H1 (cell line): ENCODE measurements around the gene SYMPK. TPM values are rescaled to one million over a fixed set of nuclear protein-coding genes. Genes with fewer than 3 reads are reported as not detected.

ENCODE experiments used
- CTCF ChIA-PET: fragments of 300-600 bp; sonication (Branson Sonifier 250); formaldehyde crosslinking; loops from one replicate; lab custom pipeline; 2021; ENCODE audit not compliant: partially characterized antibody; lab: Charles Lee
- POLR2A ChIA-PET: fragments of 300-600 bp; sonication (Branson Sonifier 250); formaldehyde crosslinking; loops from one replicate; lab custom pipeline; 2021; ENCODE audit warnings: inconsistent platforms; ENCODE audit not compliant: partially characterized antibody; lab: Charles Lee
- DNase-seq, 2 experiments: peaks; one replicate each; pipeline versions ENCODE4 v3.0.0 to v3.0.0-alpha.2; 2010 to 2022; ENCODE audit warnings: low spot score in 2 of 2, low read depth in 1 of 2, mixed read lengths in 1 of 2
- FAIRE-seq: peaks from 2 replicates; lab custom pipeline; 2011; peaks lifted over from hg19 to GRCh38; lab: Jason Lieb, UNC
- H2AFZ ChIP-seq: 2 replicates; pipeline ENCODE4 v1.8.1; 2012; ENCODE audit warnings: low read length, inconsistent platforms
- H2AK5ac ChIP-seq: 2 replicates; pipeline ENCODE4 v1.6.1; 2013; ENCODE audit warnings: low read depth, low read length
- H2BK120ac ChIP-seq: replicated peaks from 2 replicates; pipeline ENCODE3; 2013; ENCODE audit warnings: low read depth, low read length, inconsistent platforms
- H2BK12ac ChIP-seq: 2 replicates; pipeline ENCODE4 v1.6.1; 2013; ENCODE audit warnings: low read depth, low read length
- H2BK15ac ChIP-seq: 2 replicates; pipeline ENCODE4 v1.6.1; 2013; ENCODE audit warnings: low read length
- H2BK20ac ChIP-seq: 2 replicates; pipeline ENCODE4 v1.6.1; 2013; ENCODE audit warnings: low read length
- H2BK5ac ChIP-seq: 2 replicates; pipeline ENCODE4 v1.6.1; 2013; ENCODE audit warnings: low read depth, low read length
- H3K14ac ChIP-seq: 2 replicates; pipeline ENCODE4 v1.6.1; 2013; ENCODE audit warnings: inconsistent platforms; ENCODE audit not compliant: insufficient read length
- H3K18ac ChIP-seq: 2 replicates; pipeline ENCODE4 v1.6.1; 2013; ENCODE audit warnings: low read length; ENCODE audit errors: extremely low read depth
- H3K23ac ChIP-seq: 2 replicates; pipeline ENCODE4 v1.6.1; 2013; ENCODE audit warnings: inconsistent platforms; ENCODE audit not compliant: insufficient read length
- H3K23me2 ChIP-seq: 2 replicates; pipeline ENCODE4 v1.6.1; 2013; ENCODE audit warnings: low read depth, low read length
- H3K27ac ChIP-seq: 2 replicates; pipeline ENCODE4 v1.6.1; 2011; ENCODE audit warnings: low read depth, low read length, inconsistent platforms
- H3K27me3 ChIP-seq, 4 experiments: replicated peaks in 1 of 4; 1 replicate in 1 of 4; 2 replicates in 3 of 4; pipeline versions ENCODE4 v1.6.1 to v1.8.1; 2011 to 2013; ENCODE audit warnings: low read length in 3 of 4, mild to moderate bottlenecking in 3 of 4, inconsistent platforms in 2 of 4, mixed read lengths in 2 of 4, moderate library complexity in 1 of 4; ENCODE audit not compliant: control insufficient read depth in 3 of 4, insufficient read depth in 3 of 4; ENCODE audit errors: extremely low read depth in 1 of 4
- H3K36me3 ChIP-seq, 4 experiments: 2 replicates each; pipeline versions ENCODE4 v1.6.1 to v1.8.1; 2011 to 2013; ENCODE audit warnings: mild to moderate bottlenecking in 4 of 4, low read length in 3 of 4, moderate library complexity in 2 of 4, control low read depth in 1 of 4, inconsistent platforms in 1 of 4; ENCODE audit not compliant: insufficient read depth in 4 of 4, control insufficient read depth in 2 of 4
- H3K4ac ChIP-seq: replicated peaks from 2 replicates; pipeline ENCODE3; 2013; ENCODE audit warnings: low read length, low read depth, mixed read lengths, inconsistent platforms; ENCODE audit not compliant: insufficient read length
- H3K4me1 ChIP-seq, 4 experiments: replicated peaks in 1 of 4; 1 replicate in 1 of 4; 2 replicates in 3 of 4; pipeline versions ENCODE4 v1.6.1 to v1.8.1; 2011 to 2013; ENCODE audit warnings: low read length in 3 of 4, inconsistent platforms in 2 of 4, mixed read lengths in 1 of 4; ENCODE audit not compliant: insufficient read depth in 4 of 4, control insufficient read depth in 3 of 4
- H3K4me2 ChIP-seq, 2 experiments: 2 replicates each; pipeline versions ENCODE4 v1.6.1 to v1.8.1; 2011 to 2013; ENCODE audit warnings: low read depth in 2 of 2, low read length in 2 of 2, control low read depth in 1 of 2, inconsistent platforms in 1 of 2, mild to moderate bottlenecking in 1 of 2; ENCODE audit not compliant: insufficient read depth in 1 of 2
- H3K4me3 ChIP-seq, 4 experiments: fragments of 200-600, 300-600 bp in 1 of 4; sonication (generic), shearing (Covaris generic), sonication (Bioruptor Twin) in 1 of 4; 2 replicates each; pipeline versions ENCODE4 v1.5.1 to v1.8.1; 2011 to 2016; ENCODE audit warnings: low read length in 4 of 4, low read depth in 3 of 4, control low read depth in 2 of 4, inconsistent platforms in 2 of 4, mild to moderate bottlenecking in 2 of 4, mixed read lengths in 1 of 4, moderate library complexity in 1 of 4; ENCODE audit not compliant: insufficient read depth in 2 of 4; ENCODE audit errors: extremely low read depth in 1 of 4
- H3K56ac ChIP-seq: replicated peaks from 2 replicates; pipeline ENCODE3; 2013; ENCODE audit warnings: low read depth, mild to moderate bottlenecking, mixed read lengths, low read length, inconsistent platforms; ENCODE audit not compliant: insufficient read length
- H3K79me1 ChIP-seq: 2 replicates; pipeline ENCODE4 v1.6.1; 2013; ENCODE audit warnings: low read depth, low read length, control low read depth
- H3K79me2 ChIP-seq, 2 experiments: 2 replicates each; pipeline versions ENCODE4 v1.6.1 to v1.8.1; 2012 to 2013; ENCODE audit warnings: low read length in 2 of 2, mild to moderate bottlenecking in 2 of 2, inconsistent platforms in 1 of 2; ENCODE audit not compliant: insufficient read depth in 2 of 2, control insufficient read depth in 1 of 2
- H3K9ac ChIP-seq, 4 experiments: replicated peaks in 1 of 4; 1 replicate in 1 of 4; 2 replicates in 3 of 4; pipeline versions ENCODE4 v1.6.1 to v1.8.1; 2011 to 2013; ENCODE audit warnings: low read depth in 3 of 4, low read length in 3 of 4, control low read depth in 2 of 4, mild to moderate bottlenecking in 2 of 4, moderate library complexity in 2 of 4, inconsistent platforms in 1 of 4; ENCODE audit errors: extremely low read depth in 1 of 4
- H3K9me3 ChIP-seq, 2 experiments: 2 replicates each; pipeline versions ENCODE4 v1.6.1 to v1.8.1; 2012 to 2013; ENCODE audit warnings: mild to moderate bottlenecking in 2 of 2, moderate library complexity in 2 of 2, control low read depth in 1 of 2, inconsistent platforms in 1 of 2, low read depth in 1 of 2, low read length in 1 of 2, mixed read lengths in 1 of 2; ENCODE audit not compliant: insufficient read depth in 2 of 2
- H4K20me1 ChIP-seq, 2 experiments: replicated peaks in 1 of 2; 2 replicates each; pipeline versions ENCODE3 to v1.8.1; 2011 to 2013; ENCODE audit warnings: inconsistent platforms in 2 of 2, low read length in 2 of 2, mild to moderate bottlenecking in 1 of 2; ENCODE audit not compliant: insufficient read depth in 2 of 2, control insufficient read depth in 1 of 2
- H4K5ac ChIP-seq: 2 replicates; pipeline ENCODE4 v1.6.1; 2013; ENCODE audit warnings: low read length, low read depth, mixed read lengths, inconsistent platforms; ENCODE audit not compliant: insufficient read length
- H4K8ac ChIP-seq: 2 replicates; pipeline ENCODE4 v1.8.0; 2013; ENCODE audit warnings: mild to moderate bottlenecking, moderate library complexity, low read length, inconsistent platforms; ENCODE audit not compliant: insufficient read depth; ENCODE audit errors: extremely low read depth
- H4K91ac ChIP-seq: replicated peaks from 2 replicates; pipeline ENCODE3; 2013; ENCODE audit warnings: low read length, mixed read lengths, inconsistent platforms; ENCODE audit not compliant: insufficient read length
- CTCF ChIP-seq, 3 experiments: IDR thresholded peaks; 1 replicate in 2 of 3; 2 replicates in 1 of 3; pipeline versions ENCODE4 v1.5.1 to v1.6.1; 2011; ENCODE audit warnings: low read length in 3 of 3, mild to moderate bottlenecking in 3 of 3, inconsistent platforms in 2 of 3, low read depth in 1 of 3, moderate library complexity in 1 of 3; ENCODE audit not compliant: insufficient read depth in 1 of 3; ENCODE audit errors: control extremely low read depth in 1 of 3
- EGR1 ChIP-seq: IDR thresholded peaks from 2 replicates; pipeline ENCODE4 v1.6.1; 2011; ENCODE audit warnings: low read depth, low read length, borderline replicate concordance
- HDAC2 ChIP-seq, 2 experiments: fragments of 300-600 bp in 1 of 2; sonication (generic) in 1 of 2; IDR thresholded peaks; 2 replicates each; pipeline ENCODE4 v1.6.1; 2011 to 2012; ENCODE audit warnings: low read depth in 2 of 2, low read length in 2 of 2, mild to moderate bottlenecking in 2 of 2, moderate library complexity in 2 of 2, borderline replicate concordance in 1 of 2, inconsistent platforms in 1 of 2
- SIRT6 ChIP-seq: IDR thresholded peaks from one replicate; pipeline ENCODE4 v1.7.1; 2012; ENCODE audit warnings: low read length, inconsistent platforms
- SP4 ChIP-seq: IDR thresholded peaks from 2 replicates; pipeline ENCODE4 v1.6.1; 2012; ENCODE audit warnings: low read length, inconsistent platforms
- TAF1 ChIP-seq: IDR thresholded peaks from 2 replicates; pipeline ENCODE4 v1.6.1; 2011; ENCODE audit warnings: mild to moderate bottlenecking, low read depth, low read length
- YY1 ChIP-seq: IDR thresholded peaks from 2 replicates; pipeline ENCODE4 v1.6.1; 2011; ENCODE audit warnings: low read depth, mild to moderate bottlenecking, low read length
- WGBS, 2 experiments: shearing (Covaris generic) in 1 of 2; methylation state at CpG; one replicate each; pipeline versions ENCODE4 v1.1.6 to v1.1.7; 2013 to 2015; ENCODE audit warnings: low lambda C conversion rate in 2 of 2, mixed read lengths in 2 of 2, inconsistent platforms in 1 of 2, low coverage in 1 of 2, missing lambda C conversion rate in 1 of 2; ENCODE audit not compliant: insufficient replicate concordance in 2 of 2, insufficient coverage in 1 of 2, insufficient read length in 1 of 2; ENCODE audit errors: extremely low coverage in 1 of 2, missing lambda C conversion rate in 1 of 2; 5-methylcytosine and 5-hydroxymethylcytosine counted together
- polyA plus RNA-seq, 7 experiments: library from polyadenylated mRNA; depleted of rRNA in 3 of 7; stranded (reverse) in 5 of 7; unstranded in 2 of 7; fragments of >200 nt in 5 of 7; fragments of 200-250 nt in 2 of 7; gene quantifications; 1 replicate in 5 of 7; 2 replicates in 1 of 7; 4 replicates in 1 of 7; pipeline versions ENCODE4 v1.2.1 to v1.2.3, GENCODE V29; 2011 to 2013; ENCODE audit warnings: missing spikeins in 2 of 7, mixed read lengths in 2 of 7
- total RNA-seq: library from RNA; stranded (reverse); fragmentation: NEBNext Ultra II Directional; extraction: Animal tissue kit (Norgen Biotek cat#: 25700); gene quantifications from 2 replicates; pipeline ENCODE4 v1.2.1, GENCODE V29; 2021

The SYMPK gene
- total and polyA plus RNA-seq, 2 of the 8 experiments (the other 6 are each of a cell fraction or from before 2014, with no cell fraction given), result 93.6 to 99.5 TPM

GRCh38 chr19:45770192-45771101 lies 92.5 kb downstream of the SYMPK start:
- H3K27me3 ChIP-seq, result no peaks in the 10 kb centered on the region
- H3K23ac ChIP-seq, result no peak overlapping the region
- H3K18ac ChIP-seq, result peak overlapping the region; percentile 88
- H3K56ac ChIP-seq, result peak overlapping the region; percentile 72
- H2BK12ac ChIP-seq, result 0 out of 2 replicates have a peak overlapping the region, but pooled peaks have one; percentile 9
- ChIA-PET POLR2A (interaction anchor here (0.6 to 16.2 kb wide), 21 partner anchors 9 to 813 kb away, joined by 3 to 284 read pairs (median 6); partner anchors contain the start of genes DMPK, DMWD, FBXO46 and MEIOSIN), CTCF (interaction anchor here (0.6 to 6.7 kb wide), 21 partner anchors 11 to 137 kb away, joined by 3 to 55 read pairs (median 4); partner anchors contain the start of genes DMPK, FBXO46, QPCTL and RSPH6A)
- peaks cover 0 to 2% (median 0%) of the 10 kb centered on the region in 4 experiments; a peak in 2 of 8 replicates for H3K36me3 ChIP-seq
- peaks cover 28% of the 10 kb centered on the region for H3K23me2 ChIP-seq
- H3K9me3 ChIP-seq, result no peaks in the 10 kb centered on the region
- H2BK20ac ChIP-seq, result no peak overlapping the region
- H3K9ac ChIP-seq, result peak overlapping the region; percentile 51 to 83 (median 78)
- no peak overlapping the region for H3K4ac ChIP-seq
- no peak overlapping the region for H2AFZ ChIP-seq
- peaks cover 0 to 21% (median 17%) of the 10 kb centered on the region in 4 experiments; a peak in 6 of 7 replicates for H3K4me1 ChIP-seq
- no peak overlapping the region for H2BK120ac ChIP-seq
- H4K5ac ChIP-seq, result peak overlapping the region; percentile 77
- no peak overlapping the region for H4K91ac ChIP-seq
- H4K8ac ChIP-seq, result peak overlapping the region; percentile 68; the same call in 1 of the 2 replicates
- FAIRE-seq, result peak; percentile 68
- peaks cover 0 to 3% of the 10 kb centered on the region in 2 experiments for H4K20me1 ChIP-seq
- 2% methylated on average over 31 of the region's 79 CpGs; no CpG with 5 or more reads in 1 of the 2 experiments for WGBS, 2 experiments
- peak overlapping the region; percentile 44 to 83 (median 78) for H3K4me3 ChIP-seq
- H3K14ac ChIP-seq, result no peak overlapping the region
- H3K79me2 ChIP-seq, result no peaks in the 10 kb centered on the region
- peak overlapping the region; percentile 78; the same call in 1 of the 2 replicates for H3K27ac ChIP-seq
- DNase-seq, result peak; percentile 95 to 96
- no peak overlapping the region for H2AK5ac ChIP-seq
- peak overlapping the region; percentile 75 for H2BK5ac ChIP-seq
- H3K4me2 ChIP-seq, result peak overlapping the region; percentile 61 to 99
- H2BK15ac ChIP-seq, result peak overlapping the region; percentile 61; the same call in 1 of the 2 replicates
- no peaks in the 10 kb centered on the region for H3K79me1 ChIP-seq
- TF ChIP-seq YY1 (no peak), SP4 (peak; percentile 67; the same call in 1 of the 2 replicates), HDAC2 (IDR thresholded peaks at IDR 0.05; ENCODE audit: borderline replicate concordance in 1 of 2, low read depth in 2 of 2, low read length in 2 of 2) (peak in 1 of 2 experiments; percentile 80; a peak in 1 of 4 replicates), CTCF (IDR thresholded peaks at IDR 0.05; ENCODE audit: control extremely low read depth in 1 of 3, insufficient read depth in 1 of 3, low read depth in 1 of 3, low read length in 3 of 3) (peak; percentile 65 to 82 (median 78)), EGR1 (peak; percentile 53; the same call in 1 of the 2 replicates), TAF1 (peak; percentile 59), SIRT6 (no peak)
